IMR-90 (cell line): Measurements from ENCODE around the gene EXOC5. TPM values are rescaled to one million over a fixed set of nuclear protein-coding genes. Genes with fewer than 3 reads are reported as not detected.

ENCODE experiments used
- ATAC-seq: fragments of 200-7000 bp; cut with Tn5 transposase; 2 replicates; pipeline ENCODE4 v1.9.1; 2020; ENCODE audit warnings: low read depth, mild to moderate bottlenecking, moderate library complexity
- BruUV-seq: library from RNA; stranded (reverse); fragments of 400-500 nt; replicated peaks from 2 replicates; lab custom pipeline; 2021; lab: Mats Ljungman, UMichigan
- CTCF ChIA-PET: fragments of 300-600 bp; formaldehyde crosslinking; extraction: SDS; loops from one replicate; lab custom pipeline; 2021; ENCODE audit warnings: antibody characterized with exemption; lab: Yijun Ruan, JAX
- POLR2A ChIA-PET: fragments of 300-600 bp; sonication (Branson Sonifier 250); formaldehyde crosslinking; loops from one replicate; lab custom pipeline; 2022; ENCODE audit warnings: antibody characterized with exemption; ENCODE audit not compliant: unreplicated experiment; lab: Charles Lee
- DNase-seq: peaks from one replicate; pipeline ENCODE4 v3.0.0; 2013
- H2AFZ ChIP-seq: replicated peaks from 2 replicates; pipeline ENCODE3; 2013; ENCODE audit warnings: low read length, mild to moderate bottlenecking; ENCODE audit not compliant: poor library complexity
- H2AK5ac ChIP-seq: 2 replicates; pipeline ENCODE4 v1.6.1; 2013; ENCODE audit warnings: low read depth, low read length, inconsistent platforms
- H2AK9ac ChIP-seq: replicated peaks from 2 replicates; pipeline ENCODE3; 2013; ENCODE audit warnings: mild to moderate bottlenecking, low read depth, low read length, moderate library complexity; ENCODE audit not compliant: poor library complexity
- H2BK120ac ChIP-seq: 2 replicates; pipeline ENCODE4 v1.6.1; 2013; ENCODE audit warnings: low read depth, low read length, inconsistent platforms
- H2BK15ac ChIP-seq: 3 replicates; pipeline ENCODE4 v1.6.1; 2013; ENCODE audit warnings: low read depth, low read length, inconsistent platforms
- H2BK20ac ChIP-seq: 2 replicates; pipeline ENCODE4 v1.6.1; 2013; ENCODE audit warnings: low read depth, mild to moderate bottlenecking, inconsistent platforms, low read length, moderate library complexity
- H2BK5ac ChIP-seq: 2 replicates; pipeline ENCODE4 v1.6.1; 2013; ENCODE audit warnings: mild to moderate bottlenecking, low read depth, low read length, inconsistent platforms; ENCODE audit not compliant: poor library complexity, severe bottlenecking
- H3K14ac ChIP-seq: replicated peaks from 2 replicates; pipeline ENCODE4 v1.6.1; 2013; ENCODE audit warnings: low read depth, low read length, inconsistent platforms
- H3K18ac ChIP-seq: 2 replicates; pipeline ENCODE4 v1.6.1; 2013; ENCODE audit warnings: low read depth, low read length, control low read depth
- H3K23ac ChIP-seq: 2 replicates; pipeline ENCODE4 v1.6.1; 2013; ENCODE audit warnings: low read depth, low read length, inconsistent platforms
- H3K27ac ChIP-seq: 2 replicates; pipeline ENCODE4 v1.5.1; 2013; ENCODE audit warnings: mild to moderate bottlenecking, control low read depth, low read length; ENCODE audit not compliant: insufficient read depth
- H3K27me3 ChIP-seq: 2 replicates; pipeline ENCODE4 v1.6.1; 2013; ENCODE audit warnings: low read length; ENCODE audit not compliant: control insufficient read depth, insufficient read depth
- H3K36me3 ChIP-seq: 2 replicates; pipeline ENCODE4 v1.6.1; 2013; ENCODE audit warnings: low read length, mixed read lengths; ENCODE audit not compliant: control insufficient read depth, insufficient read depth
- H3K4ac ChIP-seq: 2 replicates; pipeline ENCODE4 v1.6.1; 2013; ENCODE audit warnings: low read depth, low read length, inconsistent platforms
- H3K4me1 ChIP-seq: 2 replicates; pipeline ENCODE4 v1.6.1; 2013; ENCODE audit warnings: low read length, mixed read lengths; ENCODE audit not compliant: control insufficient read depth, insufficient read depth
- H3K4me2 ChIP-seq: 2 replicates; pipeline ENCODE4 v1.6.1; 2013; ENCODE audit warnings: low read depth, mild to moderate bottlenecking, control low read depth, low read length, moderate library complexity
- H3K4me3 ChIP-seq: 2 replicates; pipeline ENCODE4 v1.5.1; 2013; ENCODE audit warnings: low read depth, mild to moderate bottlenecking, control low read depth, low read length, moderate library complexity; ENCODE audit not compliant: insufficient read depth
- H3K56ac ChIP-seq: 2 replicates; pipeline ENCODE4 v1.6.1; 2013; ENCODE audit warnings: low read length, inconsistent platforms; ENCODE audit not compliant: insufficient read depth; ENCODE audit errors: extremely low read depth
- H3K79me1 ChIP-seq, 2 experiments: 2 replicates each; pipeline ENCODE4 v1.6.1; 2013; ENCODE audit warnings: low read length in 2 of 2, inconsistent platforms in 1 of 2, low read depth in 1 of 2
- H3K9ac ChIP-seq: 2 replicates; pipeline ENCODE4 v1.6.1; 2013; ENCODE audit warnings: low read depth, low read length, control low read depth
- H3K9me1 ChIP-seq: 2 replicates; pipeline ENCODE4 v1.6.1; 2013; ENCODE audit warnings: low read length, inconsistent platforms; ENCODE audit not compliant: insufficient read depth
- H3K9me3 ChIP-seq: 2 replicates; pipeline ENCODE4 v1.6.1; 2013; ENCODE audit warnings: low read length; ENCODE audit not compliant: control insufficient read depth, insufficient read depth
- H4K20me1 ChIP-seq: 2 replicates; pipeline ENCODE4 v1.6.1; 2013; ENCODE audit warnings: low read length, inconsistent platforms; ENCODE audit not compliant: insufficient read depth
- H4K5ac ChIP-seq: 2 replicates; pipeline ENCODE4 v1.6.1; 2013; ENCODE audit warnings: mild to moderate bottlenecking, low read depth, low read length, control low read depth
- H4K8ac ChIP-seq, 2 experiments: 2 replicates each; pipeline ENCODE4 v1.6.1; 2013; ENCODE audit warnings: low read depth in 2 of 2, low read length in 2 of 2, control low read depth in 1 of 2, inconsistent platforms in 1 of 2
- H4K91ac ChIP-seq: 2 replicates; pipeline ENCODE4 v1.6.1; 2013; ENCODE audit warnings: low read depth, low read length, inconsistent platforms; ENCODE audit not compliant: insufficient read depth
- BHLHE40 ChIP-seq: fragments of 150-350 bp; IDR thresholded peaks from 2 replicates; pipeline ENCODE4 v1.6.1; 2016; ENCODE audit warnings: mild to moderate bottlenecking, low read depth, low read length
- CEBPB ChIP-seq: IDR thresholded peaks from 2 replicates; pipeline ENCODE4 v1.6.1; 2012; ENCODE audit warnings: low read depth, low read length, improper control_type of control experiment
- CHD1 ChIP-seq: IDR thresholded peaks from 2 replicates; pipeline ENCODE4 v1.6.1; 2012; ENCODE audit warnings: low read depth, low read length, improper control_type of control experiment
- FOS ChIP-seq: fragments of 150-350 bp; IDR thresholded peaks from 2 replicates; pipeline ENCODE4 v1.6.1; 2016; ENCODE audit warnings: low read depth, low read length
- MAFK ChIP-seq: IDR thresholded peaks from 2 replicates; pipeline ENCODE4 v1.6.1; 2012; ENCODE audit warnings: low read depth, low read length, improper control_type of control experiment
- MAZ ChIP-seq: IDR thresholded peaks from 2 replicates; pipeline ENCODE4 v1.6.1; 2012; ENCODE audit warnings: low read depth, mild to moderate bottlenecking, low read length, improper control_type of control experiment, moderate library complexity, borderline replicate concordance
- MXI1 ChIP-seq: IDR thresholded peaks from 2 replicates; pipeline ENCODE4 v1.6.1; 2012; ENCODE audit warnings: low read depth, mild to moderate bottlenecking, low read length, moderate library complexity, borderline replicate concordance
- NFE2L2 ChIP-seq: fragments of 150-350 bp; IDR thresholded peaks from 2 replicates; pipeline ENCODE4 v1.6.1; 2016; ENCODE audit warnings: low read depth, mild to moderate bottlenecking, low read length
- POLR2A ChIP-seq: IDR thresholded peaks from 2 replicates; pipeline ENCODE4 v1.6.1; 2012; ENCODE audit warnings: mild to moderate bottlenecking, low read depth, low read length
- RAD21 ChIP-seq: IDR thresholded peaks from 2 replicates; pipeline ENCODE4 v1.6.1; 2012; ENCODE audit warnings: low read length, improper control_type of control experiment
- RFX5 ChIP-seq: IDR thresholded peaks from 2 replicates; pipeline ENCODE4 v1.8.0; 2012; ENCODE audit warnings: low read depth, mild to moderate bottlenecking, low read length, moderate library complexity
- SMC3 ChIP-seq: fragments of 150-350 bp; IDR thresholded peaks from 2 replicates; pipeline ENCODE4 v1.6.1; 2016; ENCODE audit warnings: low read depth, mild to moderate bottlenecking, antibody characterized with exemption, low read length, moderate library complexity
- WGBS, 2 experiments: methylation state at CpG; one replicate each; pipeline versions ENCODE4 v1.1.5 to v1.1.7; 2013; ENCODE audit warnings: missing lambda C conversion rate in 2 of 2; ENCODE audit not compliant: insufficient read length in 1 of 2; ENCODE audit errors: extremely low coverage in 2 of 2; 5-methylcytosine and 5-hydroxymethylcytosine counted together
- dilution Hi-C: fragments of 300-500 bp; cut with HindIII; formaldehyde crosslinking; loops from one replicate; pipeline ENCODE4 v1.14.3; 2018; ENCODE audit warnings: low sequenced_read_pairs; ENCODE audit not compliant: unreplicated experiment
- in situ Hi-C: fragments of 300-500 bp; cut with MboI; formaldehyde crosslinking; loops from 3 replicates; pipeline ENCODE4 v1.14.3; 2019; ENCODE audit warnings: low sequenced_read_pairs, inconsistent platforms, mixed read lengths
- intact Hi-C: fragments of 100-400 bp; cut with micrococcal nuclease; formaldehyde crosslinking; loops from 2 replicates; pipeline ENCODE4 v1.10.0; 2022
- polyA plus RNA-seq, 3 experiments: library from polyadenylated mRNA; depleted of rRNA; stranded (reverse); fragments of >200 nt; gene quantifications; 2 replicates each; pipeline ENCODE4 v1.2.3, GENCODE V29; 2012; ENCODE audit warnings: low replicate concordance in 1 of 3
- total RNA-seq: library from RNA; depleted of rRNA; stranded (reverse); fragments of >200 nt; gene quantifications from 2 replicates; pipeline ENCODE4 v1.2.3, GENCODE V29; 2012
- TF ChIP-seq, protein P1 (sequence below): conservative IDR thresholded peaks from 2 replicates; pipeline ENCODE4 v1.5.1; 2012; ENCODE audit warnings: mild to moderate bottlenecking, low read depth, low read length, improper control_type of control experiment
- TF ChIP-seq, protein P2 (sequence below): fragments of 150-350 bp; IDR thresholded peaks from 2 replicates; pipeline ENCODE4 v1.6.1; 2017; ENCODE audit warnings: mild to moderate bottlenecking, antibody characterized with exemption, low read length, low read depth
- TF ChIP-seq, protein P3 (sequence below): fragments of 150-350 bp; IDR thresholded peaks from 2 replicates; pipeline ENCODE4 v1.6.1; 2016; ENCODE audit warnings: low read depth, mild to moderate bottlenecking, low read length, moderate library complexity, borderline replicate concordance

EXOC5 gene
- total and polyA plus RNA-seq, 2 of the 4 experiments (the other 2 are of a cell fraction), result 22.4 to 52.5 TPM

DNA sequence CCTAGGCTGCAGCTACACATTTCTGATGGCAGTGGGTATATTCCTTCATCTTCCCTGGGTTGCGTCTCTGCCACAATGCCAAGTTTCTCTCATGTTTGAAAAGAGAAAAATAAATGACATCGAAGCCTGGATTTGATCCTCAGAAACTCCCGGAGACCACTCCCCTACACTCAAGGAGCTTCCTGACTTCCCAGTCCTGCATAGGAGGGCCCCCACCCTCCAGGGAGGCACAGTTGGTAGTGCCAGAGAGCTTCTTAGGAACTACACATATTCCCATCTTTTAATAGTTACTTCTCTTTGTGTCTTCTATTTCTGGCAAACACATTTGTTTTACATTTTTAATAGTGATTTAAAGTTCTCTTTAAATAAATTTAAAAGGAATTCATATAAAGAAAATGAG lies 30.8 kb upstream of the EXOC5 start:
- H3K9ac ChIP-seq, result no peak overlapping the region

More for the DNA sequence above, 30.8 kb upstream of the EXOC5 start:
- no TSS peak for BruUV-seq
- Histone ChIP-seq H3K9me3 (no peaks in the 10 kb centered on the region), H3K14ac (no peak overlapping the region), H3K56ac (no peak overlapping the region), H3K36me3 (no peaks in the 10 kb centered on the region), H2AFZ (no peak overlapping the region), H3K9me1 (no peaks in the 10 kb centered on the region), H2AK9ac (no peak overlapping the region), H4K8ac (no peak overlapping the region), H2AK5ac (no peak overlapping the region), H3K79me1 (no peaks in the 10 kb centered on the region), H3K4me1 (no peaks in the 10 kb centered on the region), H3K4me2 (no peak overlapping the region), H3K18ac (no peak overlapping the region), H3K27ac (no peak overlapping the region), H3K27me3 (peaks cover 4% of the 10 kb centered on the region; the same call in 1 of the 2 replicates), H2BK20ac (no peak overlapping the region), H4K91ac (no peak overlapping the region), H4K5ac (no peak overlapping the region), H4K20me1 (no peaks in the 10 kb centered on the region), H2BK120ac (no peak overlapping the region), H2BK15ac (no peak overlapping the region), H3K4me3 (no peak overlapping the region), H3K4ac (no peak overlapping the region), H3K23ac (no peak overlapping the region), H2BK5ac (no peak overlapping the region)
- DNase-seq (no peak), ATAC-seq (no peak)
- dilution Hi-C loops, result no loop called here
- no peak for TF ChIP-seq MAZ
- TF ChIP-seq MXI1, result no peak
- no peak for TF ChIP-seq CHD1
- TF ChIP-seq, protein P1, sequence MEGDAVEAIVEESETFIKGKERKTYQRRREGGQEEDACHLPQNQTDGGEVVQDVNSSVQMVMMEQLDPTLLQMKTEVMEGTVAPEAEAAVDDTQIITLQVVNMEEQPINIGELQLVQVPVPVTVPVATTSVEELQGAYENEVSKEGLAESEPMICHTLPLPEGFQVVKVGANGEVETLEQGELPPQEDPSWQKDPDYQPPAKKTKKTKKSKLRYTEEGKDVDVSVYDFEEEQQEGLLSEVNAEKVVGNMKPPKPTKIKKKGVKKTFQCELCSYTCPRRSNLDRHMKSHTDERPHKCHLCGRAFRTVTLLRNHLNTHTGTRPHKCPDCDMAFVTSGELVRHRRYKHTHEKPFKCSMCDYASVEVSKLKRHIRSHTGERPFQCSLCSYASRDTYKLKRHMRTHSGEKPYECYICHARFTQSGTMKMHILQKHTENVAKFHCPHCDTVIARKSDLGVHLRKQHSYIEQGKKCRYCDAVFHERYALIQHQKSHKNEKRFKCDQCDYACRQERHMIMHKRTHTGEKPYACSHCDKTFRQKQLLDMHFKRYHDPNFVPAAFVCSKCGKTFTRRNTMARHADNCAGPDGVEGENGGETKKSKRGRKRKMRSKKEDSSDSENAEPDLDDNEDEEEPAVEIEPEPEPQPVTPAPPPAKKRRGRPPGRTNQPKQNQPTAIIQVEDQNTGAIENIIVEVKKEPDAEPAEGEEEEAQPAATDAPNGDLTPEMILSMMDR, result no peak
- no peak for TF ChIP-seq FOS
- TF ChIP-seq CEBPB, result no peak
- no peak for TF ChIP-seq RFX5
- no peak for TF ChIP-seq MAFK
- TF ChIP-seq POLR2A, result no peak
- TF ChIP-seq, protein P2, sequence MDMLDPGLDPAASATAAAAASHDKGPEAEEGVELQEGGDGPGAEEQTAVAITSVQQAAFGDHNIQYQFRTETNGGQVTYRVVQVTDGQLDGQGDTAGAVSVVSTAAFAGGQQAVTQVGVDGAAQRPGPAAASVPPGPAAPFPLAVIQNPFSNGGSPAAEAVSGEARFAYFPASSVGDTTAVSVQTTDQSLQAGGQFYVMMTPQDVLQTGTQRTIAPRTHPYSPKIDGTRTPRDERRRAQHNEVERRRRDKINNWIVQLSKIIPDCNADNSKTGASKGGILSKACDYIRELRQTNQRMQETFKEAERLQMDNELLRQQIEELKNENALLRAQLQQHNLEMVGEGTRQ, result no peak
- TF ChIP-seq SMC3, result no peak
- no peak for TF ChIP-seq RAD21
- TF ChIP-seq, protein P3, sequence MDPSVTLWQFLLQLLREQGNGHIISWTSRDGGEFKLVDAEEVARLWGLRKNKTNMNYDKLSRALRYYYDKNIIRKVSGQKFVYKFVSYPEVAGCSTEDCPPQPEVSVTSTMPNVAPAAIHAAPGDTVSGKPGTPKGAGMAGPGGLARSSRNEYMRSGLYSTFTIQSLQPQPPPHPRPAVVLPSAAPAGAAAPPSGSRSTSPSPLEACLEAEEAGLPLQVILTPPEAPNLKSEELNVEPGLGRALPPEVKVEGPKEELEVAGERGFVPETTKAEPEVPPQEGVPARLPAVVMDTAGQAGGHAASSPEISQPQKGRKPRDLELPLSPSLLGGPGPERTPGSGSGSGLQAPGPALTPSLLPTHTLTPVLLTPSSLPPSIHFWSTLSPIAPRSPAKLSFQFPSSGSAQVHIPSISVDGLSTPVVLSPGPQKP, result no peak
- no peak for TF ChIP-seq NFE2L2
- TF ChIP-seq BHLHE40, result no peak
- WGBS, 2 experiments, result no CpG with 5 or more reads among the region's 3 CpGs
- CTCF ChIA-PET, result interaction anchor here (1.3 kb wide), 1 partner anchor 808 kb away, joined by 5 read pairs; no protein-coding TSS in a partner anchor
- intact Hi-C loops, result no loop called here
- POLR2A ChIA-PET, result no interaction called here
- in situ Hi-C loops, result no loop called here
